Thyroid gland (tissue), 4 donors: ENCODE results near the gene PTTG1.

Experiments used
- CTCF ChIP-seq, 6 experiments: fragments of 200-600 bp in 3 of 6; fragments of 450-650 bp in 3 of 6; sonication (generic) in 3 of 6; IDR thresholded peaks; one replicate each; pipeline ENCODE4 v1.5.1; 2016 to 2019; ENCODE audit warnings: antibody characterized with exemption in 6 of 6, mild to moderate bottlenecking in 2 of 6, inconsistent platforms in 1 of 6, moderate library complexity in 1 of 6
- POLR2A ChIP-seq, 2 donors: fragments of 450-650 bp; IDR thresholded peaks; one replicate each; pipeline ENCODE4 v1.6.1; 2017; ENCODE audit warnings: antibody characterized with exemption in 2 of 2, mild to moderate bottlenecking in 2 of 2, moderate library complexity in 1 of 2

DNA sequence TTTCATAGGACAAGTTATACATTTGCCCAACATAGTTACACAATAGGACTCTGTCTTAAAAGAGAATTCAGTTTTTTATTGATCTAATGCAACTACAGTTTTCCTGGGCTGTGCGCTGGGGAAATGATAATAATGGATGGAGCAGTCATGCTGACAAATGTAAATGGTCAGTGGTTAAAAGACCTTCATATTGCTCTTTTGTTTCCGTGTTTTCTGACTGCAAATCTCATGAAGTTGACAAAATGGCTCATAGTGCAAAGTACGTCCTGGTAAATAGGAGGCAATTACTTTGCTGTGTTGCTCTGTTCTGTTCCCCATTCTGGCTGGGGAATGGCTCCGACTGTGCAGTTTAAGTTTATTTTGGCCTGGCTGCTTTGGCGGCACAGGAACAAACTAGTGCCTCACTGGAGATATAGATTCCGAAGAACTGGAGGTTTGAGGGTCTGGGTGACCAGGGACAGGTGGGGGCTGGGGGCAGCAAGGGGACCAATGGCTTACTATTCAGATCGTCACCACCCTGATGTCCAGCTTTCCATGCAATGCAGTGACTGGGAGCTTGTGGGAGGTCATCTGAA lies 54.3 kb downstream of the PTTG1 start:
- TF ChIP-seq POLR2A (IDR thresholded peaks at IDR 0.05) (no peak), CTCF (IDR thresholded peaks at IDR 0.05) (no peak)
